Aorta (tissue), 5 donors: Measurements from ENCODE around the gene LRFN5. TPM values are rescaled to one million over a fixed set of nuclear protein-coding genes. Genes with fewer than 3 reads are reported as not detected.

Experiments
- ATAC-seq: fragments of 200-7000 bp; cut with Tn5 transposase; one replicate; pipeline ENCODE4 v1.9.1; 2022; ENCODE audit warnings: moderate library complexity; ENCODE audit not compliant: low FRiP score
- DNase-seq, 2 donors: peaks; one replicate each; pipeline ENCODE4 v3.0.0-alpha.2; 2020
- H3K27ac ChIP-seq, 2 donors: one replicate each; pipeline ENCODE4 v1.5.1; 2013; ENCODE audit warnings: low read length in 2 of 2, mild to moderate bottlenecking in 2 of 2, moderate library complexity in 2 of 2, control low read depth in 1 of 2, inconsistent platforms in 1 of 2, low read depth in 1 of 2
- H3K27me3 ChIP-seq, 2 donors: one replicate each; pipeline ENCODE4 v1.6.1; 2013; ENCODE audit warnings: control low read depth in 1 of 2, low read length in 1 of 2, mild to moderate bottlenecking in 1 of 2, moderate library complexity in 1 of 2; ENCODE audit not compliant: insufficient read depth in 2 of 2, control insufficient read depth in 1 of 2
- H3K36me3 ChIP-seq, 2 donors: one replicate each; pipeline ENCODE4 v1.6.1; 2013; ENCODE audit warnings: control low read depth in 1 of 2, low read length in 1 of 2, mild to moderate bottlenecking in 1 of 2; ENCODE audit not compliant: insufficient read depth in 2 of 2, control insufficient read depth in 1 of 2
- H3K4me1 ChIP-seq, 2 donors: one replicate each; pipeline ENCODE4 v1.6.1; 2013; ENCODE audit warnings: low read length in 2 of 2, control low read depth in 1 of 2, mild to moderate bottlenecking in 1 of 2, moderate library complexity in 1 of 2; ENCODE audit not compliant: insufficient read depth in 2 of 2, control insufficient read depth in 1 of 2
- H3K4me3 ChIP-seq, 2 donors: one replicate each; pipeline ENCODE4 v1.5.1; 2013; ENCODE audit warnings: low read length in 2 of 2, control low read depth in 1 of 2, mild to moderate bottlenecking in 1 of 2
- H3K9me3 ChIP-seq: one replicate; pipeline ENCODE4 v1.6.1; 2013; ENCODE audit warnings: mild to moderate bottlenecking, low read length; ENCODE audit not compliant: control insufficient read depth
- WGBS, 2 donors: extraction: QIAGEN DNeasy Blood & Tissue Kit; methylation state at CpG; one replicate each; pipeline ENCODE4 v1.1.7; 2013; 5-methylcytosine and 5-hydroxymethylcytosine counted together
- intact Hi-C, 2 donors: fragments of 100-400 bp; cut with DNase I; formaldehyde crosslinking; loops; one replicate each; pipeline versions ENCODE4 v1.14.2 to v1.15.0; 2022
- polyA plus RNA-seq, 2 donors: library from polyadenylated mRNA; stranded (reverse); fragments of 200-250 nt; gene quantifications; one replicate each; pipeline ENCODE4 v1.2.3, GENCODE V29; 2013
- total RNA-seq, 2 donors: library from RNA; stranded (reverse); fragmentation: NEBNext Ultra II Directional; extraction: Animal tissue kit (Norgen Biotek cat#: 25700); gene quantifications; one replicate each; pipeline ENCODE4 v1.2.1, GENCODE V29; 2021
- donor health status: healthy with polysubstance abuse.
- donor health status: Bipolar disorder and iron deficiency.
- donor health status: DM: no; HTN: no; CAD: no.
- donor health status: DM: no; HTN: no; CAD: no.
- donor health status: DM: yes; HTN: yes; CAD: no.

LRFN5 gene
- total and polyA plus RNA-seq, 4 donors = 0.15 to 5.5 (median 0.94) TPM; not detected in 1

DNA sequence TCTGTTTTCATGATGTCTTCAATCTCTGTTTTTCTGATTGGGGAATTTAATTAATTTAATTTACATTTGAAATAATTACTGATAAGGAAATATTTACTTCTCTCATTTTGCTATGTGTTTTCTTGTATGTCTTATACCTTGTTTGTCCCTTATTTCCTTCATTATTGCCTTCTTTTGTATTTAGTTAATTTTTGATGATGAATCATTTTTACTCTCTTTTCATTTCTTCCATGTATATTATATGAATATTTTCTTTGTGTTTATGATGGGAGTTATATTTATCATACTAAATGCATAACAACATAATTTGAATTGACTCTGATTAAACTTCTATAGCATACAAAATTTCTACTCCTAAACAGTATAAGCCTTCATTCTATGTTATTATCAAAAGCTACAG is 309.6 kb downstream of the LRFN5 start:
- H3K9me3 ChIP-seq = no peaks in the 10 kb centered on the region
- H3K27ac ChIP-seq = no peak overlapping the region
- H3K36me3 ChIP-seq = no peaks in the 10 kb centered on the region
- no peaks in the 10 kb centered on the region for H3K27me3 ChIP-seq
- ATAC-seq (no peak), DNase-seq (no peak)
- intact Hi-C loops = no loop called here
- H3K4me3 ChIP-seq = no peak overlapping the region
- H3K4me1 ChIP-seq = no peaks in the 10 kb centered on the region

DNA sequence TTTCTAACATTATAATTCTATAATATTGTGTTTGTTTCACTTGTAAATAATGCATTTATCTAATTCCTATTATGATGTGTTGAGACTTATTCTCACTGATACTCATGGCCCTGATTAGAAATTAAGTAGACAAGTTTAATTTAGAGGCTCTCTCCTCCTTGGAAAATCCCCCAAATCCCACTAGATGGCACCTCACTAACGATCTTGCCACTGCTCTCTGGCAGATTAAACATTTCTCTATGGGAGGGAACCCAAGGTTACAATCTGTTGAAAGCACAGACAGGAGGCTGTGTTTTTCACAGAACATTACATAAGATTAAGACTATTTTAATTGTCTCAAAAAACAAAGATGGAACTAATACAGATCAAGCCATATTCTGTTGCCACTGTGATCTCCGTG is 318.7 kb downstream of the LRFN5 start:
- 14 to 21% methylated on average over 2 of the region's 2 CpGs for WGBS, 2 donors
- ATAC-seq (no peak), DNase-seq (no peak)
- Histone ChIP-seq H3K36me3 (no peaks in the 10 kb centered on the region), H3K9me3 (no peaks in the 10 kb centered on the region), H3K27me3 (no peaks in the 10 kb centered on the region), H3K27ac (no peak overlapping the region), H3K4me1 (no peaks in the 10 kb centered on the region), H3K4me3 (no peak overlapping the region)
- intact Hi-C loops = no loop called here

DNA sequence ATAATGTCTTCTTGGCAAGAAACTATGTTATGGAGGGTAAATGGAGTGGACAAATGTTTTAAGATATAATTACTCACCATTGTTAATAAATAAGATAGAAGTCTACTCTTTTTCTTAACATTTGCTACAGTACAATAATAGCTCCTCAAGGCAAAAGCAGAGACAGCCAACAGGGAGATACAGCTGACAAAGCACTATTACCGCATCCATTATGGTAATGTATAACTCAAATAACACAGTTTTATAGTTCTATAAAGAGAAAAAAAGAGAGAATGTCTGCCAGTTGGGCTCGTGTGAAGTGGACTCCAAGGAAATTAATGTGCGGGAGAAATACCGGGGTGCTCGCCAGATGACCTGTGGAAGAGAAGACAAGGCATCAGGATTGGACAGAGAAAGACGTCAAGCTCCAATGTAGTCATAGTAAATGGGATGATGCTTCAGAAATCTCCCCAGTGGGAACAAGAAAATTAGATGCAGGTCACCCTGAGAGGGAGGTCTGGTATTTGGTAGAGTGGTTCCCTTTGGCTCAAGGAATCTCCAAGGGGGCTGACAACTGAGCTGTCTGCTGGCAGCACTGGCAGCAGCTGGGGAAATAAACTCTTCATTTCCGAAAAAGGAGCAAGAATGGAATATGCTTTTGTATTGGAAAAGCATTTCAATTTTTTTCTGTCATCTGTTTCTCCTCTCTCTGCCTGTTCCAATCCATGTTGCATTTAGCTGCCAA is 343.9 kb downstream of the LRFN5 start:
- no peaks in the 10 kb centered on the region for H3K27me3 ChIP-seq

More for the DNA sequence above, 343.9 kb downstream of the LRFN5 start:
- Histone ChIP-seq H3K4me1 (no peaks in the 10 kb centered on the region), H3K9me3 (no peaks in the 10 kb centered on the region), H3K36me3 (no peaks in the 10 kb centered on the region), H3K27ac (no peak overlapping the region), H3K4me3 (no peak overlapping the region)
- intact Hi-C loops = no loop called here
- ATAC-seq (no peak), DNase-seq (no peak)
- 70 to 76% methylated on average over 7 of the region's 7 CpGs for WGBS, 2 donors
